GM13977 (cell line): ENCODE measurements around the gene PIRT.

Experiments
- DNase-seq: peaks from one replicate; pipeline ENCODE4 v3.0.0; 2012; ENCODE audit warnings: low spot score
- in situ Hi-C: fragments of 300-500 bp; cut with MboI; formaldehyde crosslinking; loops from one replicate; pipeline ENCODE4 v1.12.0; 2022; ENCODE audit warnings: low sequenced_read_pairs, low pct_unique_long_range_greater_than_20kb, mixed read lengths, inconsistent platforms; ENCODE audit not compliant: unreplicated experiment
- TF ChIP-seq, protein P1 (sequence below): IDR thresholded peaks from 2 replicates; pipeline ENCODE4 v1.5.1; 2012; ENCODE audit warnings: mild to moderate bottlenecking, control low read depth; ENCODE audit not compliant: insufficient read depth; ENCODE audit errors: extremely low read depth, missing control alignments

PIRT gene

GRCh38 chr17:10843811-10844210 is 5.9 kb upstream of the PIRT start:
- in situ Hi-C loops, result loop anchor here (10.0 kb wide), 1 partner anchor 189 kb away; the partner anchor contains the start of gene MYH3
- TF ChIP-seq, protein P1, sequence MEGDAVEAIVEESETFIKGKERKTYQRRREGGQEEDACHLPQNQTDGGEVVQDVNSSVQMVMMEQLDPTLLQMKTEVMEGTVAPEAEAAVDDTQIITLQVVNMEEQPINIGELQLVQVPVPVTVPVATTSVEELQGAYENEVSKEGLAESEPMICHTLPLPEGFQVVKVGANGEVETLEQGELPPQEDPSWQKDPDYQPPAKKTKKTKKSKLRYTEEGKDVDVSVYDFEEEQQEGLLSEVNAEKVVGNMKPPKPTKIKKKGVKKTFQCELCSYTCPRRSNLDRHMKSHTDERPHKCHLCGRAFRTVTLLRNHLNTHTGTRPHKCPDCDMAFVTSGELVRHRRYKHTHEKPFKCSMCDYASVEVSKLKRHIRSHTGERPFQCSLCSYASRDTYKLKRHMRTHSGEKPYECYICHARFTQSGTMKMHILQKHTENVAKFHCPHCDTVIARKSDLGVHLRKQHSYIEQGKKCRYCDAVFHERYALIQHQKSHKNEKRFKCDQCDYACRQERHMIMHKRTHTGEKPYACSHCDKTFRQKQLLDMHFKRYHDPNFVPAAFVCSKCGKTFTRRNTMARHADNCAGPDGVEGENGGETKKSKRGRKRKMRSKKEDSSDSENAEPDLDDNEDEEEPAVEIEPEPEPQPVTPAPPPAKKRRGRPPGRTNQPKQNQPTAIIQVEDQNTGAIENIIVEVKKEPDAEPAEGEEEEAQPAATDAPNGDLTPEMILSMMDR, result no peak
- DNase-seq, result no peak

- no peak for DNase-seq
- in situ Hi-C loops, result loop anchor here (10.0 kb wide), 1 partner anchor 188 kb away; the partner anchor contains the start of gene MYH3
- TF ChIP-seq, protein P1, result no peak
Measured at GRCh38 chr17:10842658-10843057, 4.8 kb upstream of the PIRT start.

GRCh38 chr17:10838682-10839081 is 795 bp upstream of the PIRT start:
- DNase-seq, result no peak
- TF ChIP-seq, protein P1, result no peak
- in situ Hi-C loops, result no loop called here

DNA sequence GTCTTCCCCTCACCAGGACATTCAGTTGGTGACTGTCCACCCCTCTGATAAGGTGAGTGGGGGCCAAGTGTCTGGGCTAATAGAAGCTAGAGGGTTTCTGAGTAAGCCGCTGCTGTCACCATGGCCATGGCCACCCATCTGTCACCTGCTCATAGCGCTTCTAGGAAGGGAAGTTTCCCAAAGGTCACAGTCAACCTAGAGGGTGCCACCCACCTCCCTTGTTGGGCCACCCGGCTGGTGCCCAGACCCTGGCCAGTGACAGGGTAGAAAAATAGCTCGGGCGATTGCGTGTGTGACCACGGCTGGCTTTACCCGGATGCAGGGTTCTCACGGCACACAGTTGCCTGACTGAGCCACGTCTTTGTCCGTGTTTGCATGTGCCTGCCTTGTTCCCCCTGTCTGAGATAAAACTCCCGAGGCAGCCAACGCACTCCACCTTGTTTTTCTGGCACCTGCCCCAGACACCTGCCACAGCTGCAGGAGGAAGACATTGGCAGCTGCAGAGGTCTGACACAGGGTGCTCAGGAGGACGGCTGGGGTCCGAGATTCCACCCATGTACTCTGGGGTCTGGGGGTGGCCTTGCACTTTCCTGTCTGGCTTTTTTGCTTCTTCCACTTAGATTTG is 809 bp downstream of the PIRT start:
- no peak for DNase-seq
- in situ Hi-C loops, result no loop called here
- TF ChIP-seq, protein P1, result no peak

DNA sequence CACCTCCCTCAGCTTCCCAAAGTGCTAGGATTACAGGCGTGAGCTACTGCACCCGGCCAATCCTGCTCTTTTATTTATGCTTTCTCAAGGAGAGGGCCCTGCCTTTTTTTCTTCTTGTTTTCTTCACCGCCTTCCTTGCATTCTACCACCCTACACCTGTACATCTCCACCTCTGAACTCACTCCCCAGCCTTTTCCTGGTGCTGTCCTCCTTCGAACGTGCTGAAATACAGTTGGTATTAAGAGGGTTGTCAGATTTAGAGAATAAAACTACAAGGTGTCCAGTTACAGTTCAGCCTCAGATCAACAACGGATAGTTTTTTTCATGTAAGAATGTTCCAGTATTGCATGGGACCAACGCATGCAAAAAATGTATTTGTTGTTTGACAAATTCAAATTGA is 1.7 kb downstream of the PIRT start:
- in situ Hi-C loops, result no loop called here
- no peak for DNase-seq
- TF ChIP-seq, protein P1, result no peak

DNA sequence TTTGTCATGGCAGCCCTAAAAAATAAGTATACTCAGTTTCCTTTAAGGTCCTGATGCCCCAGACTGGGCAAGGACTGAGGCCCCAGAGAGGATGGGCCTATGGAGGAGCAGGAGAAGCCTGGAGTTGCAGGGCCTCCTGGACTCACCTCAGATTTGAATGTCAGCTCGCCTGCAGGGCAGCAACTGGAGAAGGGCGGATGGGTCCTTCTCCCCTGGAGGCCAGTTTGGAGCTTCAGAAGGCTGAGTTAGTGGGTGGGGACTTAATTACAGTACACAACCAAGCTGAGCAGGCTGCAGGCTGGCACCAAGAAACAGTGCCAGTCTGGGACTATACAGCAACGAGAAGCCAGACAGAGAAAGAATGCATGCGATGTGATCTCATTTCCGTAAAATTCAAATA is 6.2 kb downstream of the PIRT start:
- DNase-seq, result no peak
- in situ Hi-C loops, result no loop called here
- TF ChIP-seq, protein P1, result no peak
